Esophagus squamous epithelium (tissue), 4 donors: ENCODE results near the gene PRMT1.

Source experiments
- POLR2A ChIP-seq, 4 donors: fragments of 450-650 bp; IDR thresholded peaks; one replicate each; pipeline ENCODE4 v1.6.1; 2017; ENCODE audit warnings: antibody characterized with exemption in 4 of 4, mild to moderate bottlenecking in 4 of 4, moderate library complexity in 3 of 4
- TF ChIP-seq, protein P1 (sequence below), 6 experiments: fragments of 450-650 bp in 4 of 6; fragments of 200-600 bp in 2 of 6; sonication (generic) in 2 of 6; IDR thresholded peaks; one replicate each; pipeline ENCODE4 v1.5.1; 2016 to 2019; ENCODE audit warnings: antibody characterized with exemption in 6 of 6, mild to moderate bottlenecking in 4 of 6, moderate library complexity in 4 of 6

DNA sequence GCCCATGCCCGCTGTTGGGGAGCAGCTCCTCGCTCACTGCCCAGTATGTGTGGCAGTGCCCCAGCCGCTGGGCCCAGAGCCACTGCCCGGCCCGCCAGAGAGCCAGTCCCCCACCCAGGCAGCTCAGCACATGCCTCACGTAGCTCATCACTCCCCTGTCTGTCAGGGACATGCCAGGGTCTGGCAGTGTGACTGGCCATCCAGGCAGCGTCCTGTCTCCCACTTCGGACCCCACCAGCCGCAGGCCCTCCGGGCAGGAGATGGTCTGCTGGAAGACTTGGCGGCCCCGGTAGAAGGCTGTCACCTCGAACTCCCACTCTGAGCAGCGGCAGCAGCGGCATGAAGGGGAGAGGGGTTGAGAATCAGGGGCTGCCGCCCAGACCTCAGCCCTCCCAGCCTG lies 15.1 kb upstream of the PRMT1 start:
- TF ChIP-seq, protein P1, sequence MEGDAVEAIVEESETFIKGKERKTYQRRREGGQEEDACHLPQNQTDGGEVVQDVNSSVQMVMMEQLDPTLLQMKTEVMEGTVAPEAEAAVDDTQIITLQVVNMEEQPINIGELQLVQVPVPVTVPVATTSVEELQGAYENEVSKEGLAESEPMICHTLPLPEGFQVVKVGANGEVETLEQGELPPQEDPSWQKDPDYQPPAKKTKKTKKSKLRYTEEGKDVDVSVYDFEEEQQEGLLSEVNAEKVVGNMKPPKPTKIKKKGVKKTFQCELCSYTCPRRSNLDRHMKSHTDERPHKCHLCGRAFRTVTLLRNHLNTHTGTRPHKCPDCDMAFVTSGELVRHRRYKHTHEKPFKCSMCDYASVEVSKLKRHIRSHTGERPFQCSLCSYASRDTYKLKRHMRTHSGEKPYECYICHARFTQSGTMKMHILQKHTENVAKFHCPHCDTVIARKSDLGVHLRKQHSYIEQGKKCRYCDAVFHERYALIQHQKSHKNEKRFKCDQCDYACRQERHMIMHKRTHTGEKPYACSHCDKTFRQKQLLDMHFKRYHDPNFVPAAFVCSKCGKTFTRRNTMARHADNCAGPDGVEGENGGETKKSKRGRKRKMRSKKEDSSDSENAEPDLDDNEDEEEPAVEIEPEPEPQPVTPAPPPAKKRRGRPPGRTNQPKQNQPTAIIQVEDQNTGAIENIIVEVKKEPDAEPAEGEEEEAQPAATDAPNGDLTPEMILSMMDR (IDR thresholded peaks at IDR 0.05) = no peak
- TF ChIP-seq POLR2A (IDR thresholded peaks at IDR 0.05) = no peak
